ENCODE measurements around the gene SUSD6.

The SUSD6 gene

DNA sequence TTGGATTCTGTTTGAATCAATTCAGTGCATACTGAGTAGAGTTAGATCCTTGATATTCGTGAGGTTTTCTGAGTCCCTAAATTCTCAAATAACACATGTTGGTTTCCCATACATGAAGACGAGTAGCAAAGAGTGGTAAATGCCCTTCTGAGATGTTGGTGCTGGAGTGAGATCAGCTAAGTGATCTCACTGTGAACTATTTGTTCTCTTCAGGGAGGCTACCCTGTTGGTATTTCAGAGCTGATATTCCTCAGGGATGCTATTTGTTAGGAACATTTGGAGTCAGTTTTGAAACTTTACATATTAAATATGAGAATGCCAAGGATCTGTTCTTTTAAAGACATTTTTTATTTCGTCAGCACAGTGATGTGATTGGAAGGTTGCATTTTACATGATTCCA is 54.7 kb downstream of the SUSD6 start:
- no peak overlapping the region for H3K9ac ChIP-seq (ENCODE audit: insufficient read length, low read depth)
- H3K27me3 ChIP-seq (ENCODE audit: insufficient read depth, insufficient read length), result no peaks in the 10 kb centered on the region
- no peaks in the 10 kb centered on the region for H3K9me3 ChIP-seq (ENCODE audit: insufficient read depth, low read length)
- TF ChIP-seq YY1 (IDR thresholded peaks at IDR 0.05; ENCODE audit: insufficient read depth, insufficient read length) (no peak), SUZ12 (IDR thresholded peaks at IDR 0.05; ENCODE audit: extremely low read depth, insufficient read depth, insufficient read length) (no peak), ZNF274 (IDR thresholded peaks at IDR 0.05; ENCODE audit: low read depth, low read length) (no peak)
- no peaks in the 10 kb centered on the region for H3K4me1 ChIP-seq (ENCODE audit: insufficient read depth, insufficient read length)
- no peaks in the 10 kb centered on the region for H3K36me3 ChIP-seq (ENCODE audit: insufficient read depth, insufficient read length, low read length)
- no peak for DNase-seq (ENCODE audit: low read depth, low spot score)
- no peak overlapping the region for H3K4me3 ChIP-seq (ENCODE audit: insufficient read length, low read depth)

DNA sequence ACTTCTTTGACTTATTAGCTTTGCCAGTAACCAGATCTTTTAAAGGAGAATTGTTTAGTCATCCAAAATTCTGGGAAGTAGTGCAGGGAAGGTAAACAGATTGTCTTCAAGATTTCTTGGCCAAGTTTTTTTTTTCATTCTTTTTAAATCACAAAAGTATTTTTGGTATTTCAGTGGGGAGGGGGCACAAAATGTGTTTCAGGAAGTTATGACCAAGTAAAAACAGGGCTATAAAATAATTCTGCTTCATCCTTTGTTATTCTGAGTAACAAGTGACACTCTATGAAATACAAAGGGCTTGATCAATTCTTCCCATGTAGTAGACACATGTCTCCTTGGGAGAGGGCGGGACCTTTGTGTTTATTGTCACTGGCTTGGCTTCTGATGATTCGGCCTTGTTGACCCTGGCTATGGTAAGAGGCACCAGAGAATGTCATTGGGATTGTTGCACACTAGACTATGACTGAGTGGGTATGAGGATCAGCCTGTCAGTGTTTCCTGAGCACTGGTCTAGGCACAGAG is 55.4 kb downstream of the SUSD6 start:
- TF ChIP-seq YY1 (IDR thresholded peaks at IDR 0.05; ENCODE audit: insufficient read depth, insufficient read length) (no peak), SUZ12 (IDR thresholded peaks at IDR 0.05; ENCODE audit: extremely low read depth, insufficient read depth, insufficient read length) (no peak), ZNF274 (IDR thresholded peaks at IDR 0.05; ENCODE audit: low read depth, low read length) (no peak)
- H3K4me3 ChIP-seq (ENCODE audit: insufficient read length, low read depth), result no peak overlapping the region
- H3K36me3 ChIP-seq (ENCODE audit: insufficient read depth, insufficient read length, low read length), result no peaks in the 10 kb centered on the region
- H3K27me3 ChIP-seq (ENCODE audit: insufficient read depth, insufficient read length), result no peaks in the 10 kb centered on the region
- no peak overlapping the region for H3K9ac ChIP-seq (ENCODE audit: insufficient read length, low read depth)
- DNase-seq (ENCODE audit: low read depth, low spot score), result no peak
- H3K9me3 ChIP-seq (ENCODE audit: insufficient read depth, low read length), result no peaks in the 10 kb centered on the region
- H3K4me1 ChIP-seq (ENCODE audit: insufficient read depth, insufficient read length), result peaks cover 2% of the 10 kb centered on the region

DNA sequence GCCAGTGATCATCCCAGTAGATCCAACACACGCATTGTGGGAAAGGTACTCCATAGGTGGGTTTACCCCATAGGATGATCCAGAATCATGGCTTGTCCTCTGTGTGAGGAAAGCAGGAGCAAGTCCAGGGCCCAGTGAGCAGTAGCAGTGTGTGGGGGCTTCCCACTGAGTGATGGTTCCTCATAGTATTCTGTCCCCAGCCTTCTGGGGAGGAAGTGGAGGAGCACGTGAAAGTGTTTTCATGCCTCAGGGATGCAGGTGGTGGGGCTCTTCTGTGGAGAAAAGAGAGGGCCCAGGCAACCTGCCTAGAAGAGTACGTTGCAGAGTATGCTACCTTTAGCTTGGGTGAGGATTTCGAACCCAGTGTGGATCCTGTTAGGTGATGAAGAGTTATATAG is 56.5 kb downstream of the SUSD6 start:
- Histone ChIP-seq H3K4me3 (ENCODE audit: insufficient read length, low read depth) (no peak overlapping the region), H3K9me3 (ENCODE audit: insufficient read depth, low read length) (no peaks in the 10 kb centered on the region), H3K4me1 (ENCODE audit: insufficient read depth, insufficient read length) (peaks cover 2% of the 10 kb centered on the region), H3K27me3 (ENCODE audit: insufficient read depth, insufficient read length) (no peaks in the 10 kb centered on the region), H3K36me3 (ENCODE audit: insufficient read depth, insufficient read length, low read length) (no peaks in the 10 kb centered on the region), H3K9ac (ENCODE audit: insufficient read length, low read depth) (no peak overlapping the region)
- no peak for DNase-seq (ENCODE audit: low read depth, low spot score)
- TF ChIP-seq SUZ12 (IDR thresholded peaks at IDR 0.05; ENCODE audit: extremely low read depth, insufficient read depth, insufficient read length) (no peak), YY1 (IDR thresholded peaks at IDR 0.05; ENCODE audit: insufficient read depth, insufficient read length) (no peak), ZNF274 (IDR thresholded peaks at IDR 0.05; ENCODE audit: low read depth, low read length) (no peak)

DNA sequence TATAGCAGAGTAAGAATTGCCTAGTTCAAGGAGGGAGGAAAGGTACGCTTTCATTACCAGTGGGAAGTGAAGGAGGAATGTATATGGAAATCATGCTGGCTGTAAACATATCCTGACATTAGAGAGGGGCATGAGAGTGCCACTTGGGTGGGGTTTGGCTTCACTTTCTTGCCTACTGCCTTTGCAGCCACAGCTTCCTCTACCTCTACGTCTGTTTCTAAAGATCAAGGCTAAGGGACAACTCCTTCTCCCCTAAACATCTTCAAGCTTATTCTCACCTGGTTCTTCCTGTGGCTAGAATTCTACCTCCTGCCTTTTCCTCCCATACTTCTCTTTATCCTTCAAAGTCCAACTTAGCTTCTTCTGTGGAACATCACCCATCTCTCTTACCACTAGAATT is 58.0 kb downstream of the SUSD6 start:
- DNase-seq (ENCODE audit: low read depth, low spot score), result no peak
- H3K27me3 ChIP-seq (ENCODE audit: insufficient read depth, insufficient read length), result no peaks in the 10 kb centered on the region
- peaks cover 2% of the 10 kb centered on the region for H3K4me1 ChIP-seq (ENCODE audit: insufficient read depth, insufficient read length)
- H3K4me3 ChIP-seq (ENCODE audit: insufficient read length, low read depth), result no peak overlapping the region
- no peak overlapping the region for H3K9ac ChIP-seq (ENCODE audit: insufficient read length, low read depth)
- H3K9me3 ChIP-seq (ENCODE audit: insufficient read depth, low read length), result no peaks in the 10 kb centered on the region
- H3K36me3 ChIP-seq (ENCODE audit: insufficient read depth, insufficient read length, low read length), result no peaks in the 10 kb centered on the region
- TF ChIP-seq ZNF274 (IDR thresholded peaks at IDR 0.05; ENCODE audit: low read depth, low read length) (no peak), YY1 (IDR thresholded peaks at IDR 0.05; ENCODE audit: insufficient read depth, insufficient read length) (no peak), SUZ12 (IDR thresholded peaks at IDR 0.05; ENCODE audit: extremely low read depth, insufficient read depth, insufficient read length) (no peak)

DNA sequence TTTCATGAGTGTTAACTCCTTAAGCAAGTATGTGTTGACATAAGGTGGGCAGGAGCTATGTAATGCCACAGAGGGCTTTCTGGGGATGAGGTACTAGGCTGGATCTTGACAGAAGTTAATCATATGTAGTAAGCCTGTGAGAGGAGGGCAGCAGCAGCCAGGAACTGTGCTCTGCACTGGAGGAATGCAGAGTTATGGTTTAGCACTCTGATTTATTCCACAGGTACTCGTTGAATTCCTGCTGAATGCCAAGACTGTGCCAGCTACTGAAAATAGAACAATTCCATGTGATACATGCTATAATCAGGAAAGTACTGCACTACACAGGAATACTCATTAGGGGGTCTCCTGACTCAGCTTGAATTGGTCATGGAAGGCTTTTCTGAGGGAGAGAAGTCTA is 58.7 kb downstream of the SUSD6 start:
- TF ChIP-seq SUZ12 (IDR thresholded peaks at IDR 0.05; ENCODE audit: extremely low read depth, insufficient read depth, insufficient read length) (no peak), ZNF274 (IDR thresholded peaks at IDR 0.05; ENCODE audit: low read depth, low read length) (no peak), YY1 (IDR thresholded peaks at IDR 0.05; ENCODE audit: insufficient read depth, insufficient read length) (no peak)
- Histone ChIP-seq H3K9me3 (ENCODE audit: insufficient read depth, low read length) (no peaks in the 10 kb centered on the region), H3K9ac (ENCODE audit: insufficient read length, low read depth) (no peak overlapping the region), H3K4me3 (ENCODE audit: insufficient read length, low read depth) (no peak overlapping the region), H3K27me3 (ENCODE audit: insufficient read depth, insufficient read length) (no peaks in the 10 kb centered on the region), H3K4me1 (ENCODE audit: insufficient read depth, insufficient read length) (peaks cover 2% of the 10 kb centered on the region), H3K36me3 (ENCODE audit: insufficient read depth, insufficient read length, low read length) (no peaks in the 10 kb centered on the region)
- DNase-seq (ENCODE audit: low read depth, low spot score), result no peak

DNA sequence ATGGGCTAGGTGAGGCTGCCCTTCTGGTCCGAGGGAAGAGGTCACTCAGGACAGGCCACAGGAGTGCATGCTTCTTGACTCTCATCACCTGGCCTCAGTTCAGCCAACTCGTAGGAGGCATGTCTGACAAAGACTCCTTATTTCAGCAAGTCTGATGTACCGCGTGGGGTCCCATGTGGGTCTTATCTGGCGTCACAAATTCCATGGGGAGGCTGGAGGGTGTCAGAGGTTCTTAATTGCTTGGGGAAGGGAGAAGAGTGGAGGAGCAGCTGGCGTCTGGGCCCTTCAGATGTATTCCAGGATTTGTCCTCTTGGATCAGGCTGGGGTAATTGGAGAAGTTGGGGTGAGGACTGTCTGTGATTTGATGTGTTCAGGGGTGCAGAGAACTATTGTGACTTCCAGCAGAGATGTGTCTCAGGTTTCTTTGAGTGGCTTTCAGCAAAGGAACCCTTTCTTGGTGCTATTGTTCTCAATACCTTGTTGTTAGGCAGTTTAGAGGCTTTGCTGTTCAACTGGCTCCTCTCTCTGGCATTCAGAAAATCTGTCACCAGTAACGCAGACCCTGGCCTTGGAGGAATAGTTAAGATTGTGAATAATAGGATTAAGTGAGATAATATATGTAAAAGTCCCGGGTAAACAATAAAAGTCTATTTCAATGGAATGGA is 60.1 kb downstream of the SUSD6 start:
- H3K27me3 ChIP-seq (ENCODE audit: insufficient read depth, insufficient read length), result no peaks in the 10 kb centered on the region

DNA sequence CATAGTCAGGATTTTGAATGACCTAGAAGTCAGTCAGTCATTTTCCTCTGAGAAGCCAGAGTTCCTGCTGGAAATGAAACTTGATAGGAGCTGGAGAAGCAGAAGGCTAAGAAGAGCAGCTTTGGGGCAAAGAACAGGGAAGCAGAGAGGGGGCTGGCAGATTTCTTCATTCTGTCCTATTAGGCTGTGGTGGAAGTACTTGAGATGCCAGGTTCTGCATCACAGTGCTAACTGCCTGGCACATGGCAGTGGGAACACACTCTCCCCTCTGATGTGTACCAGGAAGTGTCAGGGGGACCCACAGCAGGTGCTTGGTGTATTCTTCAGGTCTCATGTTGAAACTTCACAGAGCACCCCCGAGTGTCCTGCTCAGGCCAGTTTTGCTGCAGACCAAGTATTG is 61.0 kb downstream of the SUSD6 start:
- Histone ChIP-seq H3K9me3 (ENCODE audit: insufficient read depth, low read length) (no peaks in the 10 kb centered on the region), H3K4me3 (ENCODE audit: insufficient read length, low read depth) (no peak overlapping the region), H3K9ac (ENCODE audit: insufficient read length, low read depth) (no peak overlapping the region), H3K36me3 (ENCODE audit: insufficient read depth, insufficient read length, low read length) (no peaks in the 10 kb centered on the region), H3K27me3 (ENCODE audit: insufficient read depth, insufficient read length) (no peaks in the 10 kb centered on the region), H3K4me1 (ENCODE audit: insufficient read depth, insufficient read length) (peaks cover 2% of the 10 kb centered on the region)
- no peak for TF ChIP-seq YY1 (IDR thresholded peaks at IDR 0.05; ENCODE audit: insufficient read depth, insufficient read length)
- no peak for TF ChIP-seq SUZ12 (IDR thresholded peaks at IDR 0.05; ENCODE audit: extremely low read depth, insufficient read depth, insufficient read length)
- TF ChIP-seq ZNF274 (IDR thresholded peaks at IDR 0.05; ENCODE audit: low read depth, low read length), result no peak
- no peak for DNase-seq (ENCODE audit: low read depth, low spot score)

More for the DNA sequence above, 60.1 kb downstream of the SUSD6 start:
- no peak for DNase-seq (ENCODE audit: low read depth, low spot score)
- H3K4me3 ChIP-seq (ENCODE audit: insufficient read length, low read depth), result no peak overlapping the region
- no peak overlapping the region for H3K9ac ChIP-seq (ENCODE audit: insufficient read length, low read depth)
- TF ChIP-seq ZNF274 (IDR thresholded peaks at IDR 0.05; ENCODE audit: low read depth, low read length) (no peak), YY1 (IDR thresholded peaks at IDR 0.05; ENCODE audit: insufficient read depth, insufficient read length) (no peak), SUZ12 (IDR thresholded peaks at IDR 0.05; ENCODE audit: extremely low read depth, insufficient read depth, insufficient read length) (no peak)
- peaks cover 2% of the 10 kb centered on the region for H3K4me1 ChIP-seq (ENCODE audit: insufficient read depth, insufficient read length)
- H3K9me3 ChIP-seq (ENCODE audit: insufficient read depth, low read length), result no peaks in the 10 kb centered on the region
- H3K36me3 ChIP-seq (ENCODE audit: insufficient read depth, insufficient read length, low read length), result no peaks in the 10 kb centered on the region

All from NT2/D1 (cell line).